AG08396 (cell line): ENCODE measurements around the gene PPP2R5A.

Experiments used
- DNase-seq: peaks from one replicate; pipeline ENCODE4 v3.0.0; 2012; ENCODE audit warnings: low spot score, mixed read lengths

The PPP2R5A gene

GRCh38 chr1:212284744-212285684, at the start of gene PPP2R5A:
PPP2R5A (plus strand) TSS chr1:212285410; CDS start chr1:212286111, 701 bp downstream.
- peak; percentile 97 for DNase-seq

- DNase-seq = no peak
Measured at GRCh38 chr1:212235857-212236256, 49.4 kb upstream of the PPP2R5A start.

- DNase-seq = no peak
Measured at GRCh38 chr1:212236664-212237220, 48.5 kb upstream of the PPP2R5A start.

GRCh38 chr1:212237651-212238050, 47.6 kb upstream of the PPP2R5A start:
- no peak for DNase-seq

- no peak for DNase-seq
Measured at GRCh38 chr1:212238552-212238951, 46.7 kb upstream of the PPP2R5A start.

- DNase-seq = no peak
Measured at GRCh38 chr1:212241501-212241900, 43.7 kb upstream of the PPP2R5A start.

- no peak for DNase-seq
Measured at GRCh38 chr1:212241957-212242287, 43.3 kb upstream of the PPP2R5A start.

GRCh38 chr1:212242288-212242984, 42.8 kb upstream of the PPP2R5A start:
- DNase-seq = no peak

- DNase-seq = no peak
Measured at GRCh38 chr1:212242985-212243308, 42.3 kb upstream of the PPP2R5A start.

GRCh38 chr1:212244441-212244840, 40.8 kb upstream of the PPP2R5A start:
- DNase-seq = no peak

- DNase-seq = peak; percentile 56
Measured at GRCh38 chr1:212247179-212247721, 38.0 kb upstream of the PPP2R5A start.

- DNase-seq = no peak
Measured at GRCh38 chr1:212247988-212248387, 37.2 kb upstream of the PPP2R5A start.

GRCh38 chr1:212254853-212255363, 30.3 kb upstream of the PPP2R5A start:
- no peak for DNase-seq

- no peak for DNase-seq
Measured at GRCh38 chr1:212255705-212256307, 29.4 kb upstream of the PPP2R5A start.

- no peak for DNase-seq
Measured at GRCh38 chr1:212256369-212256768, 28.8 kb upstream of the PPP2R5A start.

GRCh38 chr1:212257157-212257556, 28.1 kb upstream of the PPP2R5A start:
- no peak for DNase-seq

- no peak for DNase-seq
Measured at GRCh38 chr1:212259693-212260480, 25.3 kb upstream of the PPP2R5A start.

- DNase-seq = no peak
Measured at GRCh38 chr1:212260557-212261355, 24.5 kb upstream of the PPP2R5A start.

GRCh38 chr1:212261361-212261929, 23.8 kb upstream of the PPP2R5A start:
- DNase-seq = no peak

- DNase-seq = no peak
Measured at GRCh38 chr1:212267017-212267416, 18.2 kb upstream of the PPP2R5A start.
